HEK293 (cell line): ENCODE measurements around the gene CBX3.
A peak's percentile ranks its signal among the peaks of the same experiment; 100 is the strongest.

Source experiments
- CTCF ChIA-PET: fragments of 350-600 bp; formaldehyde crosslinking; extraction: SDS; loops from one replicate; lab custom pipeline; 2021; ENCODE audit warnings: antibody characterized with exemption; lab: Yijun Ruan, JAX
- POLR2A ChIA-PET: fragments of 300-600 bp; formaldehyde crosslinking; extraction: SDS; loops from one replicate; lab custom pipeline; 2020; ENCODE audit warnings: antibody characterized with exemption, inconsistent platforms; lab: Yijun Ruan, JAX
- H3K27ac ChIP-seq: fragments of 200-500 bp; sonication (Bioruptor generic); 2 replicates; pipeline ENCODE4 v1.5.1; 2014; ENCODE audit warnings: low read depth, low read length, control low read depth, inconsistent platforms; ENCODE audit errors: extremely low read depth
- H3K36me3 ChIP-seq, 2 experiments: fragments of 200-500 bp in 1 of 2; sonication (Bioruptor generic) in 1 of 2; 1 replicate in 1 of 2; 2 replicates in 1 of 2; pipeline ENCODE4 v1.5.1; 2014 to 2017; ENCODE audit warnings: inconsistent platforms in 2 of 2, low read length in 2 of 2; ENCODE audit not compliant: control insufficient read depth in 2 of 2, insufficient read depth in 1 of 2
- H3K4me1 ChIP-seq: fragments of 200-500 bp; sonication (Bioruptor generic); 2 replicates; pipeline ENCODE4 v1.5.1; 2014; ENCODE audit warnings: mild to moderate bottlenecking, low read length, inconsistent platforms; ENCODE audit not compliant: control insufficient read depth, insufficient read depth
- H3K4me3 ChIP-seq: 2 replicates; pipeline ENCODE4 v1.5.1; 2011; ENCODE audit warnings: low read depth, mild to moderate bottlenecking, control low read depth, low read length, moderate library complexity
- H3K9me3 ChIP-seq: fragments of 200-500 bp; sonication (Bioruptor generic); 2 replicates; pipeline ENCODE4 v1.5.1; 2014; ENCODE audit warnings: low read depth, low read length, inconsistent platforms; ENCODE audit not compliant: control insufficient read depth, insufficient read depth
- OVOL3 ChIP-seq: fragments of 450-650 bp; formaldehyde crosslinking; IDR thresholded peaks from 2 replicates; pipeline ENCODE4 v1.5.1; 2016; ENCODE audit warnings: missing biosample characterization, missing genetic modification characterization
- PRDM6 ChIP-seq: fragments of 450-650 bp; formaldehyde crosslinking; IDR thresholded peaks from 2 replicates; pipeline ENCODE4 v1.5.1; 2017; ENCODE audit warnings: missing biosample characterization, missing genetic modification characterization
- SALL2 ChIP-seq: fragments of 450-650 bp; formaldehyde crosslinking; IDR thresholded peaks from 2 replicates; pipeline ENCODE4 v1.5.0; 2017; ENCODE audit warnings: missing biosample characterization, mild to moderate bottlenecking, missing genetic modification characterization, borderline replicate concordance
- YY1 ChIP-seq: fragments of 450-650 bp; formaldehyde crosslinking; IDR thresholded peaks from 2 replicates; pipeline ENCODE4 v1.5.1; 2018; ENCODE audit warnings: missing biosample characterization, missing genetic modification characterization
- ZBTB17 ChIP-seq: fragments of 450-650 bp; formaldehyde crosslinking; IDR thresholded peaks from 2 replicates; pipeline ENCODE4 v1.5.1; 2016; ENCODE audit warnings: missing biosample characterization, missing genetic modification characterization
- ZBTB44 ChIP-seq: fragments of 450-650 bp; IDR thresholded peaks from 2 replicates; pipeline ENCODE4 v1.5.1; 2018; ENCODE audit warnings: missing biosample characterization, mild to moderate bottlenecking, missing genetic modification characterization
- ZFP41 ChIP-seq: fragments of 450-650 bp; formaldehyde crosslinking; IDR thresholded peaks from 2 replicates; pipeline ENCODE4 v1.5.1; 2016; ENCODE audit warnings: missing biosample characterization, missing genetic modification characterization, borderline replicate concordance
- ZNF10 ChIP-seq: fragments of 450-650 bp; formaldehyde crosslinking; IDR thresholded peaks from 2 replicates; pipeline ENCODE4 v1.5.1; 2017; ENCODE audit warnings: missing biosample characterization, missing genetic modification characterization
- ZNF133 ChIP-seq: fragments of 450-650 bp; formaldehyde crosslinking; IDR thresholded peaks from 2 replicates; pipeline ENCODE4 v1.5.1; 2016; ENCODE audit warnings: missing biosample characterization, missing genetic modification characterization
- ZNF202 ChIP-seq: fragments of 450-650 bp; formaldehyde crosslinking; IDR thresholded peaks from 2 replicates; pipeline ENCODE4 v1.5.1; 2016; ENCODE audit warnings: missing biosample characterization, missing genetic modification characterization, borderline replicate concordance
- ZNF239 ChIP-seq: fragments of 450-650 bp; formaldehyde crosslinking; IDR thresholded peaks from 2 replicates; pipeline ENCODE4 v1.5.1; 2016; ENCODE audit warnings: missing biosample characterization, missing genetic modification characterization
- ZNF394 ChIP-seq: fragments of 450-650 bp; formaldehyde crosslinking; IDR thresholded peaks from 2 replicates; pipeline ENCODE4 v1.5.1; 2016; ENCODE audit warnings: missing biosample characterization, missing genetic modification characterization, mild to moderate bottlenecking, moderate library complexity, borderline replicate concordance
- ZNF521 ChIP-seq: fragments of 450-650 bp; formaldehyde crosslinking; IDR thresholded peaks from 2 replicates; pipeline ENCODE4 v1.5.1; 2017; ENCODE audit warnings: missing biosample characterization, mild to moderate bottlenecking, missing genetic modification characterization
- ZNF610 ChIP-seq: fragments of 450-650 bp; formaldehyde crosslinking; IDR thresholded peaks from 2 replicates; pipeline ENCODE4 v1.5.1; 2016; ENCODE audit warnings: missing biosample characterization, missing genetic modification characterization, borderline replicate concordance
- TF ChIP-seq, protein P1 (sequence below): fragments of 450-650 bp; formaldehyde crosslinking; IDR thresholded peaks from 2 replicates; pipeline ENCODE4 v1.5.0; 2017; ENCODE audit warnings: missing biosample characterization, missing genetic modification characterization, borderline replicate concordance
- TF ChIP-seq, protein P2 (sequence below): fragments of 450-650 bp; formaldehyde crosslinking; IDR thresholded peaks from 2 replicates; pipeline ENCODE4 v1.5.1; 2016; ENCODE audit warnings: missing biosample characterization, missing genetic modification characterization
- TF ChIP-seq, protein P3 (sequence below): fragments of 450-650 bp; formaldehyde crosslinking; IDR thresholded peaks from 2 replicates; pipeline ENCODE4 v1.5.1; 2016; ENCODE audit warnings: missing biosample characterization, missing genetic modification characterization
- TF ChIP-seq, protein P4 (sequence below): fragments of 450-650 bp; formaldehyde crosslinking; IDR thresholded peaks from 2 replicates; pipeline ENCODE4 v1.5.1; 2017; ENCODE audit warnings: missing biosample characterization, missing genetic modification characterization

The CBX3 gene

GRCh38 chr7:26183545-26184280 lies 17.8 kb upstream of the CBX3 start:
- TF ChIP-seq, protein P1, sequence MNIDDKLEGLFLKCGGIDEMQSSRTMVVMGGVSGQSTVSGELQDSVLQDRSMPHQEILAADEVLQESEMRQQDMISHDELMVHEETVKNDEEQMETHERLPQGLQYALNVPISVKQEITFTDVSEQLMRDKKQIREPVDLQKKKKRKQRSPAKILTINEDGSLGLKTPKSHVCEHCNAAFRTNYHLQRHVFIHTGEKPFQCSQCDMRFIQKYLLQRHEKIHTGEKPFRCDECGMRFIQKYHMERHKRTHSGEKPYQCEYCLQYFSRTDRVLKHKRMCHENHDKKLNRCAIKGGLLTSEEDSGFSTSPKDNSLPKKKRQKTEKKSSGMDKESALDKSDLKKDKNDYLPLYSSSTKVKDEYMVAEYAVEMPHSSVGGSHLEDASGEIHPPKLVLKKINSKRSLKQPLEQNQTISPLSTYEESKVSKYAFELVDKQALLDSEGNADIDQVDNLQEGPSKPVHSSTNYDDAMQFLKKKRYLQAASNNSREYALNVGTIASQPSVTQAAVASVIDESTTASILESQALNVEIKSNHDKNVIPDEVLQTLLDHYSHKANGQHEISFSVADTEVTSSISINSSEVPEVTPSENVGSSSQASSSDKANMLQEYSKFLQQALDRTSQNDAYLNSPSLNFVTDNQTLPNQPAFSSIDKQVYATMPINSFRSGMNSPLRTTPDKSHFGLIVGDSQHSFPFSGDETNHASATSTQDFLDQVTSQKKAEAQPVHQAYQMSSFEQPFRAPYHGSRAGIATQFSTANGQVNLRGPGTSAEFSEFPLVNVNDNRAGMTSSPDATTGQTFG (tag by site-specific recombination): no peak
- TF ChIP-seq ZNF239 (tag by site-specific recombination) (no peak), ZNF133 (no peak), ZNF202 (no peak), ZFP41 (tag by site-specific recombination) (no peak), PRDM6 (tag by site-specific recombination) (peak; percentile 49; the same call in 1 of the 2 replicates), ZNF10 (tag by site-specific recombination) (no peak), ZNF521 (no peak), ZNF394 (tag by site-specific recombination) (peak; percentile 0; the same call in 1 of the 2 replicates), ZBTB17 (tag by site-specific recombination) (no peak), ZBTB44 (0 out of 2 replicates have a peak, but pooled peaks have one; percentile 36), ZNF610 (tag by site-specific recombination) (no peak), SALL2 (no peak), OVOL3 (tag by site-specific recombination) (no peak), YY1 (no peak)
- TF ChIP-seq, protein P2, sequence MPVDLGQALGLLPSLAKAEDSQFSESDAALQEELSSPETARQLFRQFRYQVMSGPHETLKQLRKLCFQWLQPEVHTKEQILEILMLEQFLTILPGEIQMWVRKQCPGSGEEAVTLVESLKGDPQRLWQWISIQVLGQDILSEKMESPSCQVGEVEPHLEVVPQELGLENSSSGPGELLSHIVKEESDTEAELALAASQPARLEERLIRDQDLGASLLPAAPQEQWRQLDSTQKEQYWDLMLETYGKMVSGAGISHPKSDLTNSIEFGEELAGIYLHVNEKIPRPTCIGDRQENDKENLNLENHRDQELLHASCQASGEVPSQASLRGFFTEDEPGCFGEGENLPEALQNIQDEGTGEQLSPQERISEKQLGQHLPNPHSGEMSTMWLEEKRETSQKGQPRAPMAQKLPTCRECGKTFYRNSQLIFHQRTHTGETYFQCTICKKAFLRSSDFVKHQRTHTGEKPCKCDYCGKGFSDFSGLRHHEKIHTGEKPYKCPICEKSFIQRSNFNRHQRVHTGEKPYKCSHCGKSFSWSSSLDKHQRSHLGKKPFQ (tag by site-specific recombination): no peak
- TF ChIP-seq, protein P3, sequence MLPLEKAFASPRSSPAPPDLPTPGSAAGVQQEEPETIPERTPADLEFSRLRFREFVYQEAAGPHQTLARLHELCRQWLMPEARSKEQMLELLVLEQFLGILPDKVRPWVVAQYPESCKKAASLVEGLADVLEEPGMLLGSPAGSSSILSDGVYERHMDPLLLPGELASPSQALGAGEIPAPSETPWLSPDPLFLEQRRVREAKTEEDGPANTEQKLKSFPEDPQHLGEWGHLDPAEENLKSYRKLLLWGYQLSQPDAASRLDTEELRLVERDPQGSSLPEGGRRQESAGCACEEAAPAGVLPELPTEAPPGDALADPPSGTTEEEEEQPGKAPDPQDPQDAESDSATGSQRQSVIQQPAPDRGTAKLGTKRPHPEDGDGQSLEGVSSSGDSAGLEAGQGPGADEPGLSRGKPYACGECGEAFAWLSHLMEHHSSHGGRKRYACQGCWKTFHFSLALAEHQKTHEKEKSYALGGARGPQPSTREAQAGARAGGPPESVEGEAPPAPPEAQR (tag by site-specific recombination): no peak
- TF ChIP-seq, protein P4, sequence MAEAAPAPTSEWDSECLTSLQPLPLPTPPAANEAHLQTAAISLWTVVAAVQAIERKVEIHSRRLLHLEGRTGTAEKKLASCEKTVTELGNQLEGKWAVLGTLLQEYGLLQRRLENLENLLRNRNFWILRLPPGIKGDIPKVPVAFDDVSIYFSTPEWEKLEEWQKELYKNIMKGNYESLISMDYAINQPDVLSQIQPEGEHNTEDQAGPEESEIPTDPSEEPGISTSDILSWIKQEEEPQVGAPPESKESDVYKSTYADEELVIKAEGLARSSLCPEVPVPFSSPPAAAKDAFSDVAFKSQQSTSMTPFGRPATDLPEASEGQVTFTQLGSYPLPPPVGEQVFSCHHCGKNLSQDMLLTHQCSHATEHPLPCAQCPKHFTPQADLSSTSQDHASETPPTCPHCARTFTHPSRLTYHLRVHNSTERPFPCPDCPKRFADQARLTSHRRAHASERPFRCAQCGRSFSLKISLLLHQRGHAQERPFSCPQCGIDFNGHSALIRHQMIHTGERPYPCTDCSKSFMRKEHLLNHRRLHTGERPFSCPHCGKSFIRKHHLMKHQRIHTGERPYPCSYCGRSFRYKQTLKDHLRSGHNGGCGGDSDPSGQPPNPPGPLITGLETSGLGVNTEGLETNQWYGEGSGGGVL: no peak
- Histone ChIP-seq H3K36me3 (peaks cover 0 to 11% of the 10 kb centered on the region in 2 experiments; a peak in 1 of 3 replicates), H3K4me1 (no peaks in the 10 kb centered on the region), H3K4me3 (no peak overlapping the region), H3K9me3 (no peaks in the 10 kb centered on the region), H3K27ac (no peak overlapping the region)
- ChIA-PET POLR2A (no interaction called here), CTCF (interaction anchor here (0.7 to 1.4 kb wide), 3 partner anchors 14 to 486 kb away, joined by 3 to 4 read pairs (median 4); no protein-coding TSS in a partner anchor)
